ENCODE results near the gene SH2B2. TPM values are rescaled to one million over a fixed set of nuclear protein-coding genes. Genes with fewer than 3 reads are reported as not detected.

The SH2B2 gene
- total and polyA plus RNA-seq, 4 donors = 3.3 to 9.7 (median 7.2) TPM

DNA sequence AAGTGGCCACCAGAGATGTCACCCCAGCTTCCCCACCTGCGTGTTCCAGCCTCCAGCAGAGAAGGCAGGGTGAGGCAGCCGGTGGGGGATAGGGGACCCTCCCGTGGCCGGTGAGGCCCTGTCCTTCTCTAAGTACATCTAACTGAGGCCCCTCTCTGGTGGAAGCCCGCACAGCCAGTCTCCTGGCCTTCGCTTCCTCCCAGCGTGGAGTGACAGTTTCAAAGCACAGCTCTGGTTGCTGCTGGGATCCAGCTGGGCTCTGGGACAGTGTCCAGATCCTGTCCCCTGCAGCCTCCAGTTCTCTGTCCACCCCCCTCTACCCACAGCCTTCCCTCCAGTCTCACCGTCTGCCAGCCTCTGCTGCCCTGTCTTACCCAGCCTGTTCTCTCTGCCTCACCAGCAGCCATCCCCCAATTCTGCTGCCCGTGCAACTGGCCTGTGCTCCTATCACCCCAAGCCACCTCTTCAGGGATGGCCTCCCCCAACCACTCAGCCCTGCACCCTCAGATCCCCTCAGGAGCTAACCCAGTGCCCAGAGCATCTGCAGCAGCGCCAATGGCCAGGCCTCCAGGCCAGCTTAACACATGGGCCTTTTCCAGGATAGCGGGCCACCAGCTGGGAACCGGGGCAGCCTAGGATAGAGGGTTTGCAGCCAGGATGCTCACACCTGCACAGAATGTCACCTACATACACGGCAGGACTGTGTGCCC is 16.3 kb upstream of the SH2B2 start:
- TF ChIP-seq CTCF (IDR thresholded peaks at IDR 0.05; ENCODE audit: control extremely low read depth, extremely low read depth) = no peak
- ATAC-seq (ENCODE audit: insufficient read depth, low FRiP score) (no peak), DNase-seq (peak; percentile 78 to 86 (median 78))
- H3K27ac ChIP-seq (ENCODE audit: low read depth in 1 of 2, low read length in 1 of 2) = no peak overlapping the region
- H3K27me3 ChIP-seq (ENCODE audit: control insufficient read depth in 3 of 3, insufficient read depth in 3 of 3, low read length in 2 of 3) = no peaks in the 10 kb centered on the region
- H3K9me3 ChIP-seq (ENCODE audit: control insufficient read depth in 4 of 4, insufficient read depth in 3 of 4, low read length in 3 of 4) = no peaks in the 10 kb centered on the region
- H3K4me1 ChIP-seq (ENCODE audit: control insufficient read depth in 5 of 5, insufficient read depth in 5 of 5, low read length in 5 of 5) = peaks cover 0 to 11% (median 0%) of the 10 kb centered on the region in 5 donors
- H3K36me3 ChIP-seq (ENCODE audit: control insufficient read depth in 4 of 4, insufficient read depth in 4 of 4, low read length in 4 of 4) = peaks cover 0 to 4% (median 0%) of the 10 kb centered on the region in 4 donors
- H3K9ac ChIP-seq (ENCODE audit: insufficient read depth in 1 of 2, low read length in 2 of 2) = no peak overlapping the region
- 75 to 86% methylated on average over 13 of the region's 13 CpGs for WGBS, 2 donors
- no peak overlapping the region for H3K4me3 ChIP-seq

- ATAC-seq (ENCODE audit: insufficient read depth, low FRiP score) (no peak), DNase-seq (no peak)
- H3K4me3 ChIP-seq = no peak overlapping the region
- H3K9me3 ChIP-seq (ENCODE audit: control insufficient read depth in 4 of 4, insufficient read depth in 3 of 4, low read length in 3 of 4) = no peaks in the 10 kb centered on the region
- H3K36me3 ChIP-seq (ENCODE audit: control insufficient read depth in 4 of 4, insufficient read depth in 4 of 4, low read length in 4 of 4) = peaks cover 0 to 4% (median 0%) of the 10 kb centered on the region in 4 donors
- no peak for TF ChIP-seq CTCF (IDR thresholded peaks at IDR 0.05; ENCODE audit: control extremely low read depth, extremely low read depth)
- no peak overlapping the region for H3K9ac ChIP-seq (ENCODE audit: insufficient read depth in 1 of 2, low read length in 2 of 2)
- peaks cover 0 to 11% (median 0%) of the 10 kb centered on the region in 5 donors for H3K4me1 ChIP-seq (ENCODE audit: control insufficient read depth in 5 of 5, insufficient read depth in 5 of 5, low read length in 5 of 5)
- no peaks in the 10 kb centered on the region for H3K27me3 ChIP-seq (ENCODE audit: control insufficient read depth in 3 of 3, insufficient read depth in 3 of 3, low read length in 2 of 3)
- WGBS, 2 donors = 94 to 97% methylated on average over 10 of the region's 10 CpGs
- H3K27ac ChIP-seq (ENCODE audit: low read depth in 1 of 2, low read length in 1 of 2) = no peak overlapping the region
Observed at GRCh38 chr7:102271158-102271798, 15.4 kb upstream of the SH2B2 start.

GRCh38 chr7:102272075-102272916 is 14.4 kb upstream of the SH2B2 start:
- whole genome bisulfite sequencing, 2 donors = 51 to 53% methylated on average over 21 of the region's 21 CpGs
- no peaks in the 10 kb centered on the region for H3K9me3 ChIP-seq (ENCODE audit: control insufficient read depth in 4 of 4, insufficient read depth in 3 of 4, low read length in 3 of 4)
- peak; percentile 94 for TF ChIP-seq CTCF (IDR thresholded peaks at IDR 0.05; ENCODE audit: control extremely low read depth, extremely low read depth)

More at GRCh38 chr7:102272075-102272916, 14.4 kb upstream of the SH2B2 start:
- Histone ChIP-seq H3K36me3 (ENCODE audit: control insufficient read depth in 4 of 4, insufficient read depth in 4 of 4, low read length in 4 of 4) (peaks cover 0 to 4% (median 0%) of the 10 kb centered on the region in 4 donors), H3K4me1 (ENCODE audit: control insufficient read depth in 5 of 5, insufficient read depth in 5 of 5, low read length in 5 of 5) (peaks cover 0 to 11% (median 0%) of the 10 kb centered on the region in 5 donors), H3K4me3 (no peak overlapping the region), H3K27ac (ENCODE audit: low read depth in 1 of 2, low read length in 1 of 2) (no peak overlapping the region), H3K9ac (ENCODE audit: insufficient read depth in 1 of 2, low read length in 2 of 2) (no peak overlapping the region), H3K27me3 (ENCODE audit: control insufficient read depth in 3 of 3, insufficient read depth in 3 of 3, low read length in 2 of 3) (no peaks in the 10 kb centered on the region)
- ATAC-seq (ENCODE audit: insufficient read depth, low FRiP score) = peak; percentile 90
- DNase-seq = peak; percentile 68 to 74 (median 72)
